SK-MEL-5 (cell line): ENCODE data around the gene RTP3. TPM values are rescaled to one million over a fixed set of nuclear protein-coding genes. Genes with fewer than 3 reads are reported as not detected.

Experiments
- DNase-seq: peaks from one replicate; pipeline ENCODE4 v3.0.0-alpha.2; 2016; ENCODE audit warnings: low read depth, low spot score
- in situ Hi-C: cut with HindIII; loops from 2 replicates; pipeline ENCODE4 v1.10.0; 2016; ENCODE audit warnings: low sequenced_read_pairs, high pct_unique_total_duplicates, low pct_unique_long_range_greater_than_20kb
- polyA plus RNA-seq, 2 experiments: library from polyadenylated mRNA; depleted of rRNA; stranded (reverse); fragments of >200 nt; gene quantifications; 2 replicates each; pipeline ENCODE4 v1.2.3, GENCODE V29; 2015
- total RNA-seq: library from RNA; depleted of rRNA; stranded (reverse); fragments of >200 nt; shearing (Covaris generic); gene quantifications from 2 replicates; pipeline ENCODE4 v1.2.3, GENCODE V29; 2014; rRNA removed

Gene RTP3
- total RNA-seq = not detected in 2 replicates
- polyA plus RNA-seq (2015; cell fraction: cytosol; rRNA removed) = not detected in 2 replicates
- polyA plus RNA-seq (2015; cell fraction: nucleus; rRNA removed) = not detected in 2 replicates

- DNase-seq = no peak
- in situ Hi-C loops = no loop called here
These were observed at the start of gene RTP3 for GRCh38 chr3:46497556-46498265. TSS of gene RTP3 (plus strand) at chr3:46497976. CDS start at chr3:46498063, 87 bp downstream.

- no peak for DNase-seq
- in situ Hi-C loops = no loop called here
These were observed 49.1 kb upstream of the RTP3 start for GRCh38 chr3:46448721-46449120.

- peak; percentile 44 for DNase-seq
- in situ Hi-C loops = no loop called here
These were observed 47.8 kb upstream of the RTP3 start for GRCh38 chr3:46449755-46450552.

DNA sequence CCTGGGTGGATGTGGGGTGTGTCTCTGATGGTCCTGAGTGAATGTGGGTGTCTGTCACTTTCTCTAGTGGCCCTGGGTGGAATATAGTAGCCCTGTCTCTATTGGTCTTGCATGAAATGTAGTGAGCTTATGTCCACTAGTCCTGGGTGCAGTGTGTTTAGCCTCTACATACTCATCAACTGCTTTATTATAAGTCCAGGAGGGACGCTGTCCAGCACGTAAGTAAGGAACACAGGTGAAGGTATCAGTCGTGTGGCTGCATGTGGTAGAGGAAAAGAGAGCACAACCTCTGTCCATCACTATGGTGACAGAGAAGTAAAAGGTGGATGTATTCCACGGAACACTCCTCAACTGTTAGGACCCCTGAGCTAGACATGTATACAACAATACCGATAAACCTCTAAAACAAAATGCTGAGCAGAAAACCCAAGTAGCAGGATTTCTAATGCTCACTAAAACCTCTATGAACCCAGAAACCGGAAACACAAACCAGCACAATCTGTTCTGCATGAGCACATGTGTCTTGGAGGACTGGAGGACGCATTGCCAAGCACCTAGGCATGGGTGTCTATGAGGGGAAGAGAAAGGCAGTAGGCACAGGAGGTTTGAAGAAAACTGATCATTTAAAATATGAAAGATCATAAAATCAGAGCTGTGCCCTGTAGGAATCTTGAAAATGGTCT, 44.1 kb upstream of the RTP3 start:
- in situ Hi-C loops = no loop called here
- DNase-seq = no peak

DNA sequence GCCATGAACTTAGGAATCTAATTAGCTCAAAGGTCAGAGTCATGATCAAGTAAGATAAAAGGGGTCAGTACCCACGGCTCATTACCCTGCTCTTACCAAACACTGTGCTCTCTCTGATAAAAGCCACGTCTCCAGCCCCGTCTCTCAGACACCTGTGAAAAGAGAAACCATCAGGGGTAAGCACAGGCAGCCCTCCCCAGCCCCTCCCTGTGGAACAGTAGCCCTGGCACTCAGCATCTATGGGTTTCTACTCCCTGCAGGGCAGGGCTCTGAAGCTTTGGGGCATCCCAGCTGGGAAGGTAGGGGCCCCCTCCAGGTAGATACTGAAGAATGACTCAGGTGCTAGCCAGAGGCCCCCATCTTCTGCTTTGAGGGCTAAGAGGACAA, 43.6 kb upstream of the RTP3 start:
- in situ Hi-C loops = no loop called here

DNA sequence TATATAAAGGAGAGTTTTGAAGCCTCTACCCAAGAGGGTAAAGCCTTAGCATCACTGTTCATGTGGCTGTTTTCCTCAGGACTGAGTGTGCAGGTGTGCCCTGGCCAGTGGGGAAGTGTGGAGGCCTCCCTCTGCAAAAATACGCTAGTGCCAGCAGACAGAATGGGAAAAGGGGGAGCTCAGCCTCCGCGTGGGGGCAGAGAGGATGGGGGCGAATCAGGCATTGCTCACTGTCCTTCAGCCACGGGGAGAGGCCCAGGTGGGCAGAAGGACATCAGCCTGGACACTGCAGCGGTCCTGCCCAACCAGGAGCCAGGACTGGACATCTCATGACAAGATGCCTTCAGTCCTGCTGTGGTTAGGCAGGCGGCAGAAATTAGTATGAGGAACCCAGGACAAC, 43.2 kb upstream of the RTP3 start:
- no peak for DNase-seq
- in situ Hi-C loops = no loop called here

More for the DNA sequence above, 43.6 kb upstream of the RTP3 start:
- DNase-seq = no peak

DNA sequence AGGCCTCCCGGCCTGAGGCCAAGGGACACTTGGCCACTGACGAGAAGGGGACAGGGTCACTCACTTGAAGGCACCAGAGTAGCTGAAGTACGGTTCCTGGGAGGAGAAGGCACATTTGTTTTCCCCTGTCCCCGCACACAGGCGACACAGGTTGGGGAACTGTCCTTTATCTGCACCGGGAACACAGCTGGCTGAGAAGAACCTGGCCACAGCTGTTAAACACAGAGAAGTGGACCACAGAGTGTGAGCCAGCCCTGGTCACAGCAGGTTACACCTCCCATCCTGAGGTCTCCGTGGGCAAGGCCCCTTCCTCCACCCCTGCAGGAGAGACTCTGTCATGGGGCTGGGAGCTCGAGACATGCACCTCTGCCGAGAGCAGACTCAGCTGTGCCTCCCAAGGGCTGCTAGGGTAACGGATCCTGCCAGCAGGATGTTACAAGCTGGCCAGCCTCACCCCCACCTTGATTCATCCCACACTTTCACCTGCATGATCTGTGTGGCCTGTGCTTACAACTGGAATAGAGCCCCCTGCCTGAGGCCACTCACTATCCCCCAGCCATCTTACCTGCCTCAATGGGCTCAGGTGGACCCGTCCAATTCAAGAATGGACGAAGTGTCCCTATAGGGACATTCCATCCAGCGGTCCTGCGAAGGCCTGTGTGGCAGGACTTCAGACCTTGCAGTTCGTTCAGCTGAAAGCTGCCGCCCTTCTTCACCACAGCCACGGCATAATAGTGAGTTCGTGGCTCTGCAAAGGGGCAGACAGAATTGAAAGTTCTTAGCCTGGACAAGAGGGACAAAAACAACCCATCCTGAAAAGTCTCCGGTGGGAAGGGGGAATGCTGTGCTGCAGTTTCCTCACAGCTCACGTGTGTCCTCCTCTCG, 42.3 kb upstream of the RTP3 start:
- DNase-seq = no peak
- in situ Hi-C loops = no loop called here

GRCh38 chr3:46456118-46456517, 41.7 kb upstream of the RTP3 start:
- DNase-seq = no peak
- in situ Hi-C loops = no loop called here

GRCh38 chr3:46460051-46460450, 37.7 kb upstream of the RTP3 start:
- in situ Hi-C loops = no loop called here
- DNase-seq = no peak

- peak; percentile 38 for DNase-seq
- in situ Hi-C loops = no loop called here
These were observed 35.7 kb upstream of the RTP3 start for GRCh38 chr3:46462111-46462510.

DNA sequence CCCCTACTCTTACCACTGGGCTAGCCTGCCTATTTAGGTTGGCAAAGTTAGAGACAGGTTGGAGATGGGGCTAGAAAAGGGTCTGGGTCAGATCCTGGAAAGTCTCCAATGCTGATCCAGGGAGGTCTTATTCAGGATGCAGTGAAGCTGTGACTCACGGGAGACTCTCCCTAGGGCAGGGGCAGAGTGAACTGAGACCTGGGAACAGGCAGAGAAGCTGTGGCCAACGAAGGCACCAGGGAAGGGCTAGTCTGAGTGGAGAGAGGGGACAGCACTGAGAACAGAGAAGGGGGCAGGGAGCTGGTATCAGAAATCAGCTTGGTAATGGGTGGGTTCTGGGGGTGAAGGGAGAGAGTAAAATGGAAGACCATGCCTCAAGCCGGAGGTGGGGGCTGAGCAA, 35.3 kb upstream of the RTP3 start:
- in situ Hi-C loops = no loop called here
- DNase-seq = no peak

DNA sequence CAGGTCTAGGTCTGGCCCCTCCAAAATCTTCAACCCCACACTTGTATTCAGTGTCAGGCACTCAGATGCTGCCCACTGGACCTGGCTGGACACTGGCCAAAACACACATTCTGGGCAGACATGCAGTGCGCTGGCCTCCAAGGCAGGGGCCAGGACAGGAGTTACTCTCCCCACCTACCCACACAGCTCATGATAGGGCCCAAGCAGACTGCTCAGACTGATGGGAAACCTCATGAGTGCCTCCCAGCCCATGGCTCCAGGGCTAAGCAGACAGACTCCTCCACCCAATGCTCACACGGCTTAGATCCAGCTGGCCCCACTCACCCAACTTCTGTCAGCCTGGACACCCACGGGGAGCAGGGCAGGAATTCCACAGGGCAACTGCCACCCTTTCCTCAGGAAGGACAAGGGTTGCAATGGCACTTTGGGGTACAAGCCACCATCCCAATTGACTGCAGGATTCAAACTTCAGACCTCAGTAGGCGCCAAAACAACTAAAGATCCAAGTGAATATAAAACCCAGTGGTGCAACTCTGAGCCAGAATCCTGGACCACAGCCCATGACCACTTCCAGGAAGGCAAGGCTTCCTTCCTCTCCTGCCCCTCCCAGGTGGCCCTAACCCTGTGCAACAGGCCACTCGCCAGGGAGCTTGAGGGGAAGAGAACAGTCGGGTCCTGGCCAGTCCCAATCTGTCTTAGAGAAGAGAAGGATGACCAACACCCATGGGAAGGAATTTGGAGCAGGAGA, 34.5 kb upstream of the RTP3 start:
- DNase-seq = no peak
- in situ Hi-C loops = no loop called here

DNA sequence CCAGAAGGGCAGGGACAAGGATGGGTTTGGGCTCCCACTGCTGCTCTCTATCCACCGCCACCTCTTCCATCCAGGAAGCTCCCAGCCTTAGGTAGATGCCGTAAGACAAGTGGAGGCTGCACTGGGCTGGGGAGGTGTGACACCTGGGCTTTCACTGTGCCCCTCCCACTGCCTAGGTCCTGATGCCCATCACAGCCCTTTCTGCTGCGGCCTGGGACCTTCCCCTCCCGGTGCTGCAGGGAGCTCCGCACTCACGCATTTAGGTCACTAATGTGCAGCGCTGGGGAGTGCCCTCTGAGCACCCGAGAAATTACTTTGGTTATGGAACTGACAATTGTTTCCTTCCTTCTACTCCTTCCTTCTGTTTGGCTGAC, 33.9 kb upstream of the RTP3 start:
- no peak for DNase-seq
- in situ Hi-C loops = no loop called here

DNA sequence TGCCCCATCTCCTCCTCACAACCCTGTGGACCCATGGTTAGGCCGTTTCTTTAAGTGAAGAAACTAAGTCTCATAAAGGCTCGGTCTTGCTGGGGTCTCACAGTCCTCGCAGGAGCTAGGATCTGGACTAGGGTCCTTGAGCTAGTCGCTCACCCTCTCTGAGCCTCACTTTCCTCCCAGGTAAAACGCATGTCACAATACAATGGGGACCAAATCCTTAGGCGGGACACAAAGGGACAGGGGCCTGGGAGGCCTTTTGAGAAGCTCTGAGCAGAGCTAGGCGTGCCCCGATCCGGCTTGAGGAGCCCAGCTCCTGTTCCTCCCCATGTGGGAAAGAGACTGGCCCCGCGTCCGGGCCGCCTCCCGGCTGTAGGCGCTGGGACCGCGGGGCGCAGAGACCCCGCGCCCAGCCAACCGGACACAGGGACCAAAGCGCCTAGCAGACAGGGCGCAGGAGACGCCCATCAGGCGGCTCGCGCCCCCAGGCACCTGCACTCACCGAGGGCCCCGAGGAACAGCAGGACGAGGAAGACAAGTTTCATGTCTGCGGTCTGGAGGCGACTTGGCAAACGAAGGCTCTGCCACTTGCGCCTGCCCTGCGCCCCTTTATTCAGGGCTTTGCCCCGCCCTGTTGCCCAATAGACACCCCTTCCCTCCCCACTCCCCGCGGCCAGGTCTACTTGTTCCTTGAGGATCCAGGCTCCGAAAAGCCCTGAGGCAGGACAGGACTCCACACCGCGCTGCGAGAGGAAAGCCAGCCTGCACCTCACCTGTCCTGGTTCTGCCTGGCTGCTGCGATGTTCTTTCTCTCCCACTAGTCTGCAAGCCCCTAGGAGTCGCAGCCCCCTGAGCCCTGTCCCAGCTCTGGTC, 33.2 kb upstream of the RTP3 start, which contains the start of gene LTF:
Gene LTF (minus strand): TSS at position 580 of the 870 bp plus-strand sequence. CDS start 38 bp downstream, at position 542.
- no peak for DNase-seq
- in situ Hi-C loops = no loop called here

DNA sequence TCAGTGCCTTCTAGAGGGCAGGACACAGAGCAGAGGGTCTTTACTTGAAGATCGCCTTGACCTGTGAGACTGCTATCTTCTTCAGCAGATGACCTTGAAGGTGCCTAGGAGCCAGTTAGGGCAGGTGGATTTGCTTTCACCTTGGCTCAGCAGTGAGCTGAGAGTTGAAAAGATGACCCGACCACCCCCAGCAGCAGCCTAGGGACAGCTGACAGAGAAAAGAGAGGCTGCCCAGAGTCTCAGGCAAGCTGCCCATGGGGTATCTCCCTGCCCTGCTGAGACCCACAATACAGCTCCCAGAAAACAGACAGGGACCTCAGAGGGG, 32.6 kb upstream of the RTP3 start:
- DNase-seq = no peak
- in situ Hi-C loops = no loop called here

GRCh38 chr3:46466273-46466672, 31.5 kb upstream of the RTP3 start:
- in situ Hi-C loops = no loop called here
- DNase-seq = no peak
